ENCODE data around the gene HOXC10. TPM values are rescaled to one million over a fixed set of nuclear protein-coding genes. Genes with fewer than 3 reads are reported as not detected.

Gene HOXC10
- total RNA-seq: not detected in 2 replicates

DNA sequence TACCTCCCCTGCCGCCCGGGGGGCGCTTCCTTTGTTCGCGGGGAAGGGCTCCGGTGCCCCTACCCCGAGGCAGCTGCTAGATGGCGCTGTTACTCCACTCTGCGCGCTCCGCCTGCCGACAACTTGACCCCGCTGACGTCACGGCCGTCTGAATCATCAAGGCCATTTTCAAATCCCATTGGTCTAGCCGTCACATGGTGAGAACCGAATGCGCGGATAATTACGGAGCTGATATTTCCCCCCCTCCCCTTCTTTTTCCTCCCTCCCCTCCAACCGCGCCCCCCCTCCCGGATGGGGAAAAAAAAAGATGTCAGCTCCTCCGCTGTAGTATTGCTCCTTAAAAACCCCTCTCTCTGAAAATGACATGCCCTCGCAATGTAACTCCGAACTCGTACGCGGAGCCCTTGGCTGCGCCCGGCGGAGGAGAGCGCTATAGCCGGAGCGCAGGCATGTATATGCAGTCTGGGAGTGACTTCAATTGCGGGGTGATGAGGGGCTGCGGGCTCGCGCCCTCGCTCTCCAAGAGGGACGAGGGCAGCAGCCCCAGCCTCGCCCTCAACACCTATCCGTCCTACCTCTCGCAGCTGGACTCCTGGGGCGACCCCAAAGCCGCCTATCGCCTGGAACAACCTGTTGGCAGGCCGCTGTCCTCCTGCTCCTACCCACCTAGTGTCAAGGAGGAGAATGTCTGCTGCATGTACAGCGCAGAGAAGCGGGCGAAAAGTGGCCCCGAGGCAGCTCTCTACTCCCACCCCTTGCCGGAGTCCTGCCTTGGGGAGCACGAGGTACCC, at the start of gene HOXC10:
Gene HOXC10 (plus strand): TSS at position 246 of the 791 bp plus-strand sequence. CDS start 114 bp downstream, at position 360.

DNA sequence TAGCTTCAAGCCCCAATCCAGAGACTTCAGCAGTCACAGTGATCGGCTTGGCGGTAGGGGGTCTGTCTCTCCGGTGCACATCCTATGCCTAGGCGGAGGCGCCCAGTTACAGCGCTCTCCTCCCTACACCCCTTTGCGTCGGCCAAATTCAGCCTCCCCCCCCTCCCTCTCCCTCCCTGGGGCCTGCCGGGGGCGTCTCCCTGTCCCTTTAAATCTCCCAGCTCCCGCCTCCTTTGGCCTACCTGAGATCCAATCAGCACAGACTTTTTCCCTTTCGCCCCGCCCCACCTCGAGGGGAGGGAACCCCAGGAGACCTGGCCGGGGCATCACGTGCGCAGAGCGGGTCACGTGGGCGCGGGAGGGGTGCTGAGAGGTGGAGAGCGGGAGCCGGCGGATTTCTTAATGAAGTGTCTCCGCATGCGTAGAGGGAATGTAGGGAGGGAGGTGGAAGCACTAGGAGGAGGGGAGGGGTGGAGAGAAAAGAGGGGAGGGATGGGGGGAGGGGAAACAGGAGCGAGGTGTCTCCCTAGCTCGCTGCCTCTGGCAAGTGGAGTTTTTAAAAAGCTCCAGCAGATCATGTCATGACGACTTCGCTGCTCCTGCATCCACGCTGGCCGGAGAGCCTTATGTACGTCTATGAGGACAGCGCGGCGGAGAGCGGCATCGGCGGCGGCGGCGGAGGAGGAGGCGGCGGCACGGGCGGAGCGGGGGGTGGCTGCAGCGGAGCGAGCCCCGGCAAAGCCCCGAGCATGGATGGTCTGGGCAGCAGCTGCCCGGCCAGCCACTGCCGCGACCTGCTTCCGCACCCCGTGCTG, 46.4 kb upstream of the HOXC10 start, which contains the start of gene HOXC13:
Gene HOXC13 (plus strand): TSS at position 506 of the 815 bp plus-strand sequence. CDS start 76 bp downstream, at position 582.

DNA sequence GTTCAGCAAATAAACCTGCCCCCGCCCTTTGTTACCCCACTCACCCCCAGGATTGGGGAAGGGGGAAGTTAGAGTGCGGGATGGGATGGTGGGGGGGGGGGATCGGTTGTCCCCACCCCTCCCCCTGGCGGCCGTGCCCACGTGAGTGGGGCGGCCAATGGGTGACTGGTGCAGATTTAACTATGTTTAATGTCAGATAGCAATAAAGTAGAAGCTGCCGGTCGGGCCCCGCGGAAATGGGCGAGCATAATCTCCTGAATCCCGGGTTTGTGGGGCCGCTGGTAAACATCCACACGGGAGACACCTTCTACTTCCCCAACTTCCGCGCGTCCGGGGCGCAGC, 30.3 kb upstream of the HOXC10 start, which contains the start of gene HOXC12:
Gene HOXC12 (plus strand): TSS at position 210 of the 342 bp plus-strand sequence. CDS start 27 bp downstream, at position 237.

DNA sequence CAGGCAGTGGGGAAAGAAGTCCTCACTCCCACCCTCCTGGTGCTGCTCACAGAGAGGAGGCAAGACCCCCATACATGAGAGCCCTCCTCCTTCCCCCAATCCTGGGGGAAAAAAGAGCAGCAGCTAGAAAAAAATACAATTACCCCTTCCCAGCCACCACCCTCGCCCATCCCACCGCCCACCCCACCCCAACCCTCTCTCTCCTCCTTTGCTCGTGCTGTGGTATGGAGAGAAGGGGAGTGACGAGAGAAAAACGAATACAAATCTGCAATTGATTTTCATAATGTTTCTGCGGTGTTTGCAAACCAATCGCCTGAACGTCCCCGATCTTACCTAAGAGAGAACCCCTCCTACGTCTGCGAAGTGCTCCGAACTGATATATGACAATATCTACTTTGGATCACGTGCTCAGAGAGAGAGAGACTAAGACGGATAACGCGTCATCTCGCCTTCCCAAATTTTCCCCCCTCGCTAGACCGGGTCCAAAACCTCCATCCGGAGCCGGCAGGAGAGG, 12.2 kb upstream of the HOXC10 start, which contains the start of gene HOXC11:
Gene HOXC11 (plus strand): TSS at position 405 of the 514 bp plus-strand sequence. CDS start 116 bp downstream, outside the sequence.

DNA sequence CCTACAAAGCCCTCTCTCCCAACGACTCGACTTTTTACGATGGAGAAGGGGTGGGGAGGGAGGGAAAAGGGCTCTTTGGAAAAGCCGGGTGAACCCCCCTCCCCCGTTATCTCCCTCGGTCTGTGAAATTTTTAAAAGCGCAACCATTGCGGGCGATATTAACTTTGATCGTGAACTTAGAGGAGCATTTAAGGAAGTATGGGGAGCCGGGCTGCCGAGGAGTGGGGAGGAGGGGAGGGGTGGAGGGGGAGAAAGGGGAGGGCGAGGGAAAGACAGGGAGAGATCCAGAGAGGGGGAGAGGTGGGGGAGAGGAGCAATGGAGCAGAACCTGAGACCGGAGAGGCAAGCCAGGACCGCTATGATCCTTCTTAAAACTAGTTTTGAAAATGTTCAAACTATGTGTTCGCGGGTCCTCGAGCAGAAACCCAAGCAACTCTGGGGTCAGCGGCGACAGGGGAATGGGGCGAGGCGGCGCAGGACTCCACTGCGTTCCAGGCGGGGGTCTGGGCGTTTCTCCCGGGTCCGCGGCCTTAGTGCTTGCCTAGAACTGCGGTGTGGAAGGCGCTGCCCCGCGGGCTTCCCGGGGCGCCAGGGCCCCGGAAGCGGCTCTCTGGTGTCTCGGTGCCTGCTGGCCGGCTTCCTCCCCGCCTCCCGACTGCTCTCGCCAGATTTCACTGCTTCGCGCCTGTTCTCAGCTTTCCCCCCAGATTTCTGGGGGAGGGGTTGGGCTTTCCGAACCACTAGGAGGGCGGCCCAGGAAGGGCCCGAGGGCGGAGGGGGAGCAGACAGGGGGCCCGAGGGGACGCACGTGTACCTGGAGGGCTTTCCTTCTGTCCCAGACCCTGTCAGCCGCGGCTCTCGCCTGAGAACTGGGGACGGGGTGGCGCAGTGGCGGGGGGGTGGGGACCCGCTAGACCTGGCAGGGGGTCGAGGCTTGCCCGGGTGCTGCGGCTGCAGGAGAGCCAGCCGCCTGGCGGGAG, 10.6 kb upstream of the HOXC10 start, which contains the start of gene HOTAIR:
Gene HOTAIR (minus strand): TSS at position 871 of the 980 bp plus-strand sequence.

DNA sequence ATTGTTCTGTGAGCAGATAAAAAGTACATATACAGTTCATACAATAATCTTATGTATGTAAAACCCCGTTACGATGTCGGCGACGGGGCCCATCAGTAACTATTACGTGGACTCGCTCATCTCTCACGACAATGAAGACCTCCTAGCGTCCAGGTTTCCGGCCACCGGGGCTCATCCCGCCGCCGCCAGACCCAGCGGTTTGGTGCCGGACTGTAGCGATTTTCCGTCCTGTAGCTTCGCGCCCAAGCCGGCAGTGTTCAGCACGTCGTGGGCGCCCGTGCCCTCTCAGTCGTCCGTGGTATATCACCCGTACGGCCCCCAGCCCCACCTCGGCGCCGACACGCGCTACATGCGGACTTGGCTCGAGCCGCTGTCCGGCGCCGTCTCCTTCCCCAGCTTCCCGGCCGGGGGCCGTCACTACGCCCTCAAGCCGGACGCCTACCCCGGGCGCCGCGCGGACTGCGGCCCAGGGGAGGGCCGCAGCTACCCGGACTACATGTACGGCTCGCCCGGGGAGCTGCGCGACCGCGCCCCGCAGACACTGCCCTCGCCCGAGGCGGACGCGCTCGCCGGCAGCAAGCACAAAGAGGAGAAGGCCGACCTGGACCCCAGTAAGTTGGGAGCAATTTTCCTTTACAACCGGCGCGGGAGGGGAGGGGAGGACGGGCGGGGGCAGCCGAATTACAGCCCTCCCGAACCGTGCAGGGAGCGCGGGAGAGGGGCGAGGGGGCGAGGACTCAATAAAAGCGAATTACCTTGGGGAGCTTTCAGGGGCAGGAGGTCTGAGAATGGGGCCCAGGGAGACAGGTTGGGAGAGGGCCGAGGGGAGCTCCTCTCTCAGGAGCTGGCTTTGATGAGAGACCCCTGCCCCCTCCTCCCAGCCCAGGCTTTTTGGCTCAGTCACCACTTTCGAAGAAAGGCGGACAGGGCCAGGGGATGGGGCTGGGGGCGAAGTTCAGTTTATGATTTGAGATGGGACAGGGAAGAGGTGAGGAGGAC, 15.5 kb downstream of the HOXC10 start, which contains the start of gene HOXC9:
Gene HOXC9 (plus strand): TSS at position 46 of the 999 bp plus-strand sequence. CDS start 28 bp downstream, at position 74.

DNA sequence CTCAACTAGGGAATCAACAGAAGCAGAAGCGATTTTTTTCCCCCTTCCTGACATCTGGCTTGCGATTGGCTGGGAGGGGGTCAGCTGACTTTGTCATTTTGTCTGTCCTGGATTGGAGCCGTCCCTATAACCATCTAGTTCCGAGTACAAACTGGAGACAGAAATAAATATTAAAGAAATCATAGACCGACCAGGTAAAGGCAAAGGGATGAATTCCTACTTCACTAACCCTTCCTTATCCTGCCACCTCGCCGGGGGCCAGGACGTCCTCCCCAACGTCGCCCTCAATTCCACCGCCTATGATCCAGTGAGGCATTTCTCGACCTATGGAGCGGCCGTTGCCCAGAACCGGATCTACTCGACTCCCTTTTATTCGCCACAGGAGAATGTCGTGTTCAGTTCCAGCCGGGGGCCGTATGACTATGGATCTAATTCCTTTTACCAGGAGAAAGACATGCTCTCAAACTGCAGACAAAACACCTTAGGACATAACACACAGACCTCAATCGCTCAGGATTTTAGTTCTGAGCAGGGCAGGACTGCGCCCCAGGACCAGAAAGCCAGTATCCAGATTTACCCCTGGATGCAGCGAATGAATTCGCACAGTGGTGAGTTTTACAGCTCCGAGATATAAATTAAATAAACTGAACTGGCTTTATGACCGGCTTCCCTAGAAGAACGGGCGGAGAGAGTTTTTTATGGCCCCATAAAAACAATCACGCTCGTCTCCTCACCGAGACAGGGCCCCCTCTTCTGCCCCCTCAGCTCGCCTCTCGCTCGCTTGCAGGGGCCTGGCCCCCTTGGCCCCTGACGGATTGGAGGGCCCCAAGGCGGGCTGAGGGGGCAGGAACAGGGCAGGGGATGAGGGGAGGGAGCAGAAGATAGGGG, 43.6 kb downstream of the HOXC10 start, which contains the start of gene HOXC6:
Gene HOXC6 (plus strand): TSS at position 127 of the 888 bp plus-strand sequence. CDS start 82 bp downstream, at position 209.

DNA sequence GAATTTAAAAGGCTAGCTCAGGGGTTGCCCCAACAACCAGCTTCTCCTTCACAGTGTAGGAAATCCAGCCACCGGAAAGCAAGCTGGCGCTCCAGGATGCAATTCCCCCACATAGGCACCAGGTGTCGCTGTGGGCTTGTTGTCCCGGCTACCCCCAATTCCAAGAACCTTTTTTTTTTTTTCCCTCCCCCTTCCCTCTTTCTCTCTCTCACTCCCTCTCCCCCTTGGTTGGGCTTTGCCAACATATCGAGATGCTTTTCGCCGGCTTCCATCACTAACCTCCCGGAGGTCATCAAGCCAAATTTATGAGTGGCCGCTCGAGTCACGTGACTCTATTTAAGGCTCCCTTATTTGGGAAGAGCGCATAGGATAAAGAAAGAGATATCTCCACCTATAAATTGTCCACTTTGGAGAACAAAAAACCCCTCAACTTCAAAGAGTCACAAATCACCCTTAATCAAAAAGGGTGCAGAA, 47.7 kb downstream of the HOXC10 start, which contains the start of gene HOXC5:
Gene HOXC5 (plus strand): TSS at position 424 of the 474 bp plus-strand sequence. CDS start 73 bp downstream, outside the sequence.

Other genes with a start within 250 kb of the HOXC10 start
- gene CISTR, start 233.2 kb upstream of the HOXC10 start, total RNA-seq: not detected in 2 replicates
- not detected in 2 replicates for gene HOXC13, start 46.3 kb upstream of the HOXC10 start, total RNA-seq
- not detected in 2 replicates for gene HOXC12, start 30.2 kb upstream of the HOXC10 start, total RNA-seq
- not detected in 2 replicates for gene HOXC11, start 12.0 kb upstream of the HOXC10 start, total RNA-seq
- gene HOTAIR, start 10.2 kb upstream of the HOXC10 start, total RNA-seq: not detected in 2 replicates
- gene HOXC9, start 15.0 kb downstream of the HOXC10 start, total RNA-seq: 0.40 and 1.8 TPM in 2 replicates
- gene HOXC8, start 23.8 kb downstream of the HOXC10 start, total RNA-seq: 0.50 and 0.85 TPM in 2 replicates
- 0.56 and 2.3 TPM in 2 replicates for gene HOXC6, start 43.3 kb downstream of the HOXC10 start, total RNA-seq
- gene HOXC5, start 47.9 kb downstream of the HOXC10 start, total RNA-seq: 0.33 and 0.39 TPM in 2 replicates
- 0.79 and 1.2 TPM in 2 replicates for gene HOXC4, start 68.7 kb downstream of the HOXC10 start, total RNA-seq
- gene SMUG1, start 203.8 kb downstream of the HOXC10 start, total RNA-seq: 22.5 and 30.4 TPM in 2 replicates

All from smooth muscle cell of the pulmonary artery (primary cell).